ENCODE results near the gene FMNL1. TPM values are rescaled to one million over a fixed set of nuclear protein-coding genes. Genes with fewer than 3 reads are reported as not detected.

The FMNL1 gene
- total and polyA plus RNA-seq, 12 donors: 0.72 to 31.9 (median 13.8) TPM

DNA sequence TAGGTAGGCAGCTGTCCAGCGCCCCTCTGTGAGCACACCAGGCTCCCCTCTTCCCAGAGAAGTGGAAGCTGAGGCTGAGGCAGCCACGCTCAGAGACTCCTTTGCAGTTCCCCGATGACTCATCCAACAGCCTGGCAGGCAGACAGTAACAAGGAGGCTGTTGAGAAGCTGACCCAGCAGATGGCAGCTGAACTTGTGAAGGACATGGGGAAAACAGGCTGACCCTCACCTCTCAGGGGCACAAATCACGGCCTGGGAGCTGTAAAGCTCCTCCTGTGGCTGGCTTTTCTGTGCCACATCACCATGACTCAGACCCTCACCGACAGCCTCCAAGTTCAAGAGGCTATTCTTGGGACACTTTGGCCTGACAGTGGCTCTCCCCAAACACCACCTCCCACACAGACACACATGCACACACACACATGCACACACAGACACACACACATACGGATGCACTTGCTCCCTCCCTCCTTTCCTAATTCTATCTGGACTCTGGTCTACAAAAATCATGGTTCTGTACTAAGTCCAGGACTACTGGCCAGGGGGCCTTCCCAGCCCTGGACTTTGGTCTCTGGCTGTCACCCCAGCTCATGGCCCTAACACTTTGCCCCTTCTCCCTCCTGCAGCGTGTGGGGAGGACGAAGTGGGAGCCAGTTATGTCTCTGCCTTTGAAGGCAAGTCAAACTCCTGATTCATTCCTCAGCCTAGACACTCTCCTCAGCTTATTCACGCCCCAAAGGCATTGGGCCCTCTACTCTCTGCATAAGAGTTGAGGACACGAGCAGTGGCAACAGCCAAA lies 71.9 kb downstream of the FMNL1 start:
- TF ChIP-seq, protein P1, sequence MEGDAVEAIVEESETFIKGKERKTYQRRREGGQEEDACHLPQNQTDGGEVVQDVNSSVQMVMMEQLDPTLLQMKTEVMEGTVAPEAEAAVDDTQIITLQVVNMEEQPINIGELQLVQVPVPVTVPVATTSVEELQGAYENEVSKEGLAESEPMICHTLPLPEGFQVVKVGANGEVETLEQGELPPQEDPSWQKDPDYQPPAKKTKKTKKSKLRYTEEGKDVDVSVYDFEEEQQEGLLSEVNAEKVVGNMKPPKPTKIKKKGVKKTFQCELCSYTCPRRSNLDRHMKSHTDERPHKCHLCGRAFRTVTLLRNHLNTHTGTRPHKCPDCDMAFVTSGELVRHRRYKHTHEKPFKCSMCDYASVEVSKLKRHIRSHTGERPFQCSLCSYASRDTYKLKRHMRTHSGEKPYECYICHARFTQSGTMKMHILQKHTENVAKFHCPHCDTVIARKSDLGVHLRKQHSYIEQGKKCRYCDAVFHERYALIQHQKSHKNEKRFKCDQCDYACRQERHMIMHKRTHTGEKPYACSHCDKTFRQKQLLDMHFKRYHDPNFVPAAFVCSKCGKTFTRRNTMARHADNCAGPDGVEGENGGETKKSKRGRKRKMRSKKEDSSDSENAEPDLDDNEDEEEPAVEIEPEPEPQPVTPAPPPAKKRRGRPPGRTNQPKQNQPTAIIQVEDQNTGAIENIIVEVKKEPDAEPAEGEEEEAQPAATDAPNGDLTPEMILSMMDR (IDR thresholded peaks at IDR 0.05): peak in 1 of 6 experiments; percentile 10
- TF ChIP-seq POLR2A (IDR thresholded peaks at IDR 0.05): no peak
- intact Hi-C loops (cut with DNase I): no loop called here
- H3K9me3 ChIP-seq (replicated peaks in 1 of 3): no peaks in the 10 kb centered on the region
- H3K4me1 ChIP-seq (replicated peaks in 1 of 2): peaks cover 38 to 89% of the 10 kb centered on the region in 2 donors
- H3K4me3 ChIP-seq: no peak overlapping the region
- WGBS, 4 donors: 25 to 31% (median 30%) methylated on average over 7 to 10 of the region's 10 CpGs
- no peaks in the 10 kb centered on the region for H3K27me3 ChIP-seq
- peak overlapping the region; percentile 64 to 90 (median 80) for H3K27ac ChIP-seq
- H3K36me3 ChIP-seq (replicated peaks in 1 of 2): peaks cover 0 to 6% of the 10 kb centered on the region in 2 donors
- DNase-seq: peak; percentile 89 to 98 (median 98)

DNA sequence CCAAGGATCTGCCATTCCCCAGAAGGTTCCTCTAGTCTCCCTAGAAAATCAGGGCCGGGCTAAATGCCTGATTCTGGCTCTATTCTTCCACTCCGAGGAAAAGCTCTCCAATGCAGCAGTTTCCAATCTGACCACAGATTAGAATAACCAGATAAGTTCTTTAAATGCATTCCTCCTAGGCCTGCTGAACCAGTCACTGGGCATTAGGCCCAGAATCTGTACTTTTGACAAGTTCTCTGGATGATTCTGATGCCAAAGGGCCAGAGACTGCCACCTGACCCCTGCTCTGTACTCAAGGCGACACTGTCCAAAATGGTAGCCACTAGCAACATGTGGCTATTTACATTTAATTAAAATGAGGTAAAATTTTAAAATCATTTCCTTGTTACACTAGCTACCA lies 72.8 kb downstream of the FMNL1 start:
- Histone ChIP-seq H3K27ac (peak overlapping the region; percentile 64 to 90 (median 80)), H3K4me1 (replicated peaks in 1 of 2) (peaks cover 38 to 97% of the 10 kb centered on the region in 2 donors), H3K27me3 (no peaks in the 10 kb centered on the region), H3K9me3 (replicated peaks in 1 of 3) (no peaks in the 10 kb centered on the region), H3K36me3 (replicated peaks in 1 of 2) (no peaks in the 10 kb centered on the region), H3K4me3 (no peak overlapping the region)
- peak; percentile 62 to 86 (median 75) for DNase-seq
- TF ChIP-seq, protein P1 (IDR thresholded peaks at IDR 0.05): no peak
- TF ChIP-seq POLR2A (IDR thresholded peaks at IDR 0.05): peak in 1 of 2 donors; percentile 57
- intact Hi-C loops (cut with DNase I): no loop called here
- 13 to 23% (median 18%) methylated on average over 3 of the region's 3 CpGs for WGBS, 4 donors

DNA sequence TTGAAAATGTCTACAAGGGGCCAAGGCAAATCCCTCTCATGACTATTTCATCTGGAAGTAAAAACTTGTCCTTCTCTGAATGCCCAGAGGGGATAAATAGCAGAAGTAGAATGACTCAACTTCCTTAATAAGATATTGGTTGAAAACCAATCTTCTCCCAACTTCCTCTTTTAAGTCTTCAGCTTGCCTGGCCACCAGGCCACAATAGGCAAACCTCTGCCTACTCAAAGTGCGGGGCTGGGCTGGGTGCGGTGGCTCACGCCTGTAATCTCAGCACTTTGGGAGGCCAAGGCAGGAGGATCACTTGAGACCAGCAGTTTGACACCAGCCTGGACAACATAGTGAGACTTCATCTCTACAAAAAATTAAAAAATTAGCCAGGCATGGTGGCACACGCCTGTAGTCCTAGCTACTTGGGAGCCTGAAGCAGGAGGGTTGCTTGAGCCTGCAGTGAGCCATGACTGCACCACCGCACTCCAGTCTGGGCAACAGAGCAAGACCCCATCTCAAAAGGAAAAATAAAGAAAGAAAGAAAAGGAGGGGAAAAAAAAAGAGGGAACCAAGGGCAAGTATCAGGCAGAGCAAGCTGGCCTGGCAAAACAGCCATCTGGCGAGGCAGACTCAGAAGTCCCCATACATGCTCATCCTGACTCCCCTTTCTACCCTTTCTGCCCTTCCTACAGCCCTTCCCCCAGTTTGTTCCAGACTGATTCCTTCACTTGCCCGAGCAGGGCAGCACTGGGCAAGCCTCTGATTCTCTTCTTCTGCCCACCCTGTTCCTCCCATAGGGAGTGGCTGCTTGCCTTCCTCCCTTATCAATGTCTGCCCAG lies 74.5 kb downstream of the FMNL1 start:
- whole genome bisulfite sequencing, 4 donors: 76 to 90% (median 84%) methylated on average over 6 to 7 of the region's 7 CpGs
- Histone ChIP-seq H3K27ac (peak overlapping the region in 2 of 5 donors; percentile 1 to 51), H3K4me3 (no peak overlapping the region), H3K9me3 (replicated peaks in 1 of 3) (no peaks in the 10 kb centered on the region), H3K4me1 (replicated peaks in 1 of 2) (peaks cover 26 to 87% of the 10 kb centered on the region in 2 donors), H3K36me3 (replicated peaks in 1 of 2) (no peaks in the 10 kb centered on the region), H3K27me3 (no peaks in the 10 kb centered on the region)
- no peak for DNase-seq
- TF ChIP-seq, protein P1 (IDR thresholded peaks at IDR 0.05): no peak
- no peak for TF ChIP-seq POLR2A (IDR thresholded peaks at IDR 0.05)
- intact Hi-C loops (cut with DNase I): no loop called here

DNA sequence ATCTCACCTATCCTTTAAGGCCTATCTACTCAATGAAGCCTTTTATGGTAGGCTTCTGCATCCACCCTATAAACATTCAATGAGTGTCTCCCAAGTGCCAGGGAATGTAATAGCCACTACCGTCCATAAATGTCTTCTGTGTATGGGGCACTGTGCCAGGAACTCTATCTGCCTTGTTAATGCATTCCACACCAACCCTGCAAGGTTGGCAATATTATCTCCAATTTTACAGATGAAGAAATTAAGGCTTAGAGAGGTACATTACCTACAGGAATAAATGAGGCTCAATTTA lies 75.1 kb downstream of the FMNL1 start:
- no peak for DNase-seq
- WGBS, 4 donors: 39 to 57% (median 49%) methylated on average over 1 of the region's 1 CpG
- TF ChIP-seq, protein P1 (IDR thresholded peaks at IDR 0.05): no peak
- no peak for TF ChIP-seq POLR2A (IDR thresholded peaks at IDR 0.05)
- H3K9me3 ChIP-seq (replicated peaks in 1 of 3): no peaks in the 10 kb centered on the region
- H3K36me3 ChIP-seq (replicated peaks in 1 of 2): no peaks in the 10 kb centered on the region
- peak overlapping the region in 1 of 5 donors; percentile 1 for H3K27ac ChIP-seq
- H3K4me1 ChIP-seq (replicated peaks in 1 of 2): peaks cover 26 to 81% of the 10 kb centered on the region in 2 donors
- no peak overlapping the region for H3K4me3 ChIP-seq
- intact Hi-C loops (cut with DNase I): no loop called here
- H3K27me3 ChIP-seq: no peaks in the 10 kb centered on the region

Data from adrenal gland (tissue), 12 donors.